GM19397 (cell line): ENCODE data around the gene SLC66A3.

Source experiments
- ATAC-seq: cut with Tn5 transposase; IDR thresholded peaks from one replicate; pipeline ENCODE4 v1.9.1; 2021; ENCODE audit warnings: mild to moderate bottlenecking, moderate library complexity; ENCODE audit not compliant: unreplicated experiment

SLC66A3 gene

GRCh38 chr2:11155381-11156035 is at the start of gene SLC66A3:
SLC66A3 (plus strand) TSS chr2:11155467; CDS start chr2:11155547, 80 bp downstream.
- peak; percentile 82 for ATAC-seq

GRCh38 chr2:11109002-11109401 is 46.3 kb upstream of the SLC66A3 start:
- no peak for ATAC-seq

GRCh38 chr2:11112870-11113428 is 42.3 kb upstream of the SLC66A3 start:
- no peak for ATAC-seq

- no peak for ATAC-seq
Observed at GRCh38 chr2:11117776-11118175, 37.5 kb upstream of the SLC66A3 start.

- ATAC-seq: no peak
Observed at GRCh38 chr2:11118761-11119160, 36.5 kb upstream of the SLC66A3 start.

- ATAC-seq: no peak
Observed at GRCh38 chr2:11121099-11121822, 34.0 kb upstream of the SLC66A3 start.

- ATAC-seq: no peak
Observed at GRCh38 chr2:11121823-11122155, 33.5 kb upstream of the SLC66A3 start.

- ATAC-seq: no peak
Observed at GRCh38 chr2:11122380-11122779, 32.9 kb upstream of the SLC66A3 start.

GRCh38 chr2:11123001-11123809 is 32.1 kb upstream of the SLC66A3 start:
- ATAC-seq: no peak

- no peak for ATAC-seq
Observed at GRCh38 chr2:11123856-11124759, 31.2 kb upstream of the SLC66A3 start.

- no peak for ATAC-seq
Observed at GRCh38 chr2:11124760-11125068, 30.6 kb upstream of the SLC66A3 start.

- ATAC-seq: no peak
Observed at GRCh38 chr2:11127761-11128160, 27.5 kb upstream of the SLC66A3 start.

GRCh38 chr2:11128243-11128951 is 26.9 kb upstream of the SLC66A3 start:
- no peak for ATAC-seq

GRCh38 chr2:11129598-11130449 is 25.4 kb upstream of the SLC66A3 start:
- ATAC-seq: peak; percentile 74

- no peak for ATAC-seq
Observed at GRCh38 chr2:11131166-11131920, 23.9 kb upstream of the SLC66A3 start.

- no peak for ATAC-seq
Observed at GRCh38 chr2:11132036-11132671, 23.1 kb upstream of the SLC66A3 start.

GRCh38 chr2:11133238-11133935 is 21.9 kb upstream of the SLC66A3 start:
- no peak for ATAC-seq
